ENCODE results near the gene COMMD7. TPM values are rescaled to one million over a fixed set of nuclear protein-coding genes. Genes with fewer than 3 reads are reported as not detected.
"Not testable (repeated sequence)": the region's sequence is repeated elsewhere in the genome, so short reads cannot be mapped to it uniquely, and the experiment has no call there.

COMMD7 gene
- total RNA-seq, 1 donor from 2014 or later: 16.1 TPM

DNA sequence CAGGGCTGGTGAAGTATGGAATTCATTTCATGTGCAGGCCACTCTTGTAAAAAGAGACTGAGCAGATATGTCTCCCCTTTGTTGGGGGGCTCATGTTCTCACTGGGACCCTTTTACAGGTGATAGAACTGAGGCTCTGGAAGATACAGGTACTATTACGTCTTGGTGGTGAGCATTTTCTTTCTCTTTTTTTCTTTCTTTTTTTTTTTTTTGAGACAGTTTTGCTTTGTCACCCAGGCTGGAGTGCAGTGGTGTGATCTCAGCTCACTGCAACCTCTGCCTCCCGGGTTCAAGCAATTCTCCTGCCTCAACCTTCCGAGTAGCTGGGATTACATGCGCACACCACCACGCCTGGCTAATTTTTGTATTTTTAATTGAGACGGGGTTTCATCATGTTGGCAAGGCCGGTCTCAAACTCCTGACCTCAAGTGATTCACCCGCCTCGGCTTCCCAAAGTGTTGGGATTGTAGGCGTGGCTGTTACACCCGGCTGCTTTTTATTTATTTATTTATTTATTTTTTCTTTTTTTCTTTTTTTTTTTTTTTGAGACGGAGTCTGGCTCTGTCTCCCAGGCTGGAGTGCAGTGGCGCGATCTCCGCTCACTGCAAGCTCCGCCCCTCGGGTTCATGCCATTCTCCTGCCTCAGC is 22.1 kb upstream of the COMMD7 start:
- not testable (repeated sequence) for ATAC-seq

- no peak for ATAC-seq
Measured at GRCh38 chr20:32764005-32764960, 21.0 kb upstream of the COMMD7 start.

DNA sequence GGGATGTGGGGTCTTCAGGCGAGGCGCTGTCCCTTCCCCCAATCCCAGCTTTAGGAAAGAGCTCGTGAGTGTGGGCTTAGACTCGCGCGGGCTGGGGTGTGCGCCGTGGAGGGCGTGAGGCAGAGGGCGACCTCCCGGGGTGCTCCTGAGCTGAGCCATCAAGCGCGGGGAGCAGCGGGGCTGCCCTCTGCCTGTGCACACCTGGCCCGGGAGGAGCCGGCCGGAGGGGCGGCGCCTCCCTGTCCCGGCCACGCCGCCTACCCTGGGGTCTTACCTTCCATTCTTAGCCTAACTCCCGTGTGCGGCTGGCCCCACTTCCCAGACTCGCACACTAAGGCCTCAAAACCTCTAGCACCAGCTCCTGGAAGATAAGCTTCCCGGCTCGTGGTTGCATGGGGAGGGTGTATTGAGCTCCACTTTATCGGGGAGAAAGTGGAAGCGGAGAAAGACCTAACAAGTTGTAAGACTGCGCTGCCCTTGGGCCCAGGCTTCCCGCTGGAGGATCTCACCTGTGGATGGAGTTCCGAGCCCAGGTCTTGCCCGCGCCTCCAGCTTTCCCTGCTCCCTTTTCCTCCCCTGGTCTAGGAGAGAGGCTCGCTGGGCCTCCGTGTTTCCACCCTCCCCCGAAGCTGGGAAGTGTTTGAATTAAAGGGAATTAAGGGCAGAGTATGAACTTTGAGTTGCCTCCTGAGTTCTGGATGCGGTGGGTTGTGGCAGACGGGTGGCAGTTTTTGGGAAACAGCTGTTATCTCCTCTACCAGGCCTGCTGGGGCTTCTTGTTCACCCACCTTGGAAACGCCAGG is 20.1 kb upstream of the COMMD7 start:
- ATAC-seq: peak; percentile 18

GRCh38 chr20:32762754-32763201 is 19.5 kb upstream of the COMMD7 start:
- peak; percentile 6 for ATAC-seq

DNA sequence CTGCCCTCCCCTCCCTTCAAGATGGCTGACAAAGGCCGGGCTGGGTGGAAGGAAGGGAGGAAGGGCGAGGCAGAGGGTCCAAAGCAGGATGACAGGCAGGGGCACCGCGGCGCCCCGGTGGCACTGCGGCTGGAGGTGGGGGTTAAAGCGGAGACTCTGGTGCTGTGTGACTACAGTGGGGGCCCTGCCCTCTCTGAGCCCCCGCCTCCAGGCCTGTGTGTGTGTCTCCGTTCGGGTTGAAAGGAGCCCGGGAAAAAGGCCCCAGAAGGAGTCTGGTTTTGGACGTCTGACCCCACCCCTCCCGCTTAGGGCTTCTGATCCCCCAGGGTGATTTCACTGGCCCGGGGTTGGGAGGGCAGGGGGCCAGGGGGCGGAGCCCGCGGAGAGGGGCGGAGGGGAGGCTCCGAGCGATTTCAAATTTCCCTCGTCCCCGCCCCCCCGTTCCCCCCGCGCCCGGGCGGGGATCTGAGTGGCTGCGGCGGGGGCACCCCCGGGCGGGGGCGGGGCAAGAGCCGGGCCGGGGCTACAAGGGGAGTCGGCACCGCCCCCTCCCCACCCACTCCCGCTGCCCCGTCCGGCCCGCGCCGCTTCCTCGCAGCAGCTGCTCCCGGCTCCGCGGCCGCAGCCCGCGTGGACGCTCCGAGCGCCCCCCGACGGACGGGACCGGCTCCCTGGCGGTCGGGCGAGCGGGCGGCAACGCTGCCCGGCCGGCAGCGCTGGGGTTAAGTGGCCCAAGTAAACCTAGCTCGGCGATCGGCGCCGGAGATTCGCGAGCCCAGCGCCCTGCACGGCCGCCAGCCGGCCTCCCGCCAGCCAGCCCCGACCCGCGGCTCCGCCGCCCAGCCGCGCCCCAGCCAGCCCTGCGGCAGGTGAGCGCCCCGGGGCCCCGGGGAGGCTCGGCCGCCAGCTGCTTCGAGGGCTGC is 18.8 kb upstream of the COMMD7 start, which contains the start of gene DNMT3B:
Gene DNMT3B (plus strand): TSS at position 555 of the 923 bp plus-strand sequence. CDS start 17,939 bp downstream, outside the sequence.
- ATAC-seq: peak; percentile 64

DNA sequence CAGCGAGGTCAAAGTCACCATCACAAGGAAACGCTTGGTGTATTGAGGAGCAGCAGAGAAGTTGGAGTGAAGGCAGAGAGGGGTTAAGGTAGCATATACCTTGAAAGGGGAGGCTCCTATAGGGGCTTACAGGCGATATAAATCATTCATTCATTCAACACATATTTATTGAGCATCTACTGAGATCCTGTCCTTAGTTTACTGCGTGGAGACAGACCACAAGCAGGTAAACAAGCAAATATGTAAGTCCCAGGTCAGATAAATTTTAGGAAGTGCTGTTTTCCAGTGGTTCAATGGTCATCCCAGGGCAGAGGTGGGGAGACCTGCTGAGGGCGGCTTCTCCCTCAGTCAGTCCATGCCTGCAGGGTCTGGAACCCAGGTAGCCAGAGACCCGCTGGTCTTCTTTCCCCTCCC is 18.2 kb upstream of the COMMD7 start:
- ATAC-seq: no peak

DNA sequence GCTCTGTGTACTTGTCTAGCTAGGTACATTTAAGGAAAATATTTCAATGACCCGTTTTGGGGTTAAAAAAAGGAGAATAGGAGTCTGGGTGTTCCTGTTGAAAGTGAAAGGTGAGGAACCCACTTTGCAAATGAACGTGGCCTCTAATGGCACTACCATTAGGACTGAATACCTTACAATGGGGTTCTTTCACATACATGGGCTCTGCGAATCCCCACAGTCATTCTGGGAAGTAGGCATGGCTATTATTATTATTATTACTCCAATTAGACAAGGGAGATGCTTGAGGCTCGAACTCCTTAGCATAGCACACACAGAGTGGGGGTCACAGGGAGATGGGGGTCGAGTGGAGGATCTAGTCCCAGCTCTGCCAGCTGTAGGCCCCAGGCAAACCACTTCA is 12.9 kb upstream of the COMMD7 start:
- no peak for ATAC-seq

- ATAC-seq: no peak
Measured at GRCh38 chr20:32753731-32754130, 10.5 kb upstream of the COMMD7 start.

DNA sequence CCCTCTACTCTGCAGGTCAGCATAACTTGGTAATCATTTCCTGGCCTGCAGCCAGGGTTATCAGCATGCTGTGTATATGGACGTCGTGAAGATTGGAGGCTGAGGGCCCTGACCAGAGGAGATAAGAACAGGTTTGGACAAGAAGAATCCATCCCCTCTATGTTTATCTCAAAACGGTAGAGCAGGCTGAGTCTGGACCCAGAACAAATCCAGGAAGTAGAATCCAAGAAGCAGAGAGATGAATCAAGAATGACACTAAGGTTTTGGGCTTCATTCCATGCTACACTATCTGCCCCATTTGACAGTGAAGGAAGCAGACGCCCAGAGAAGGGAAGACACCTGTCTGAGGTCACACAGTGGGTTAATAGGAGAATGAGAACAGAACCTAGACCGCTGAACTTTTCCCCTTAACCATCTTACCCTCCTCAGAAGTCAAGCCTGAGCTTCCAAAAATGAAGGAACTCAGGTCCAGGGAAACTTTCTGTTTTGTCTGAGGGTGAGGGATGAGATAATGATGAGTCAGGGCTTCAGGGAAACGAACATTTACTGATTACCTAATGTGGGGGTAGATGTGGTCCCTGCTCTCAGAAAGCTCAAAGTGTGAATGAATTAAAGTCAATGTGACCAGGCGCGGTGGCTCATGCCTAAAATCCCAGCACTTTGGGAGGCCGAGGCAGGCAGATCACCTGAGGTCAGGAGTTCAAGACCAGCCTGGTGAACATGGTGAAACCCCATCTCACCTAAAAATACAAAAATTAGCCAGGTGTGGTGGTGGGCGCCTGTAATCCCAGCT is 9.4 kb upstream of the COMMD7 start:
- no peak for ATAC-seq

DNA sequence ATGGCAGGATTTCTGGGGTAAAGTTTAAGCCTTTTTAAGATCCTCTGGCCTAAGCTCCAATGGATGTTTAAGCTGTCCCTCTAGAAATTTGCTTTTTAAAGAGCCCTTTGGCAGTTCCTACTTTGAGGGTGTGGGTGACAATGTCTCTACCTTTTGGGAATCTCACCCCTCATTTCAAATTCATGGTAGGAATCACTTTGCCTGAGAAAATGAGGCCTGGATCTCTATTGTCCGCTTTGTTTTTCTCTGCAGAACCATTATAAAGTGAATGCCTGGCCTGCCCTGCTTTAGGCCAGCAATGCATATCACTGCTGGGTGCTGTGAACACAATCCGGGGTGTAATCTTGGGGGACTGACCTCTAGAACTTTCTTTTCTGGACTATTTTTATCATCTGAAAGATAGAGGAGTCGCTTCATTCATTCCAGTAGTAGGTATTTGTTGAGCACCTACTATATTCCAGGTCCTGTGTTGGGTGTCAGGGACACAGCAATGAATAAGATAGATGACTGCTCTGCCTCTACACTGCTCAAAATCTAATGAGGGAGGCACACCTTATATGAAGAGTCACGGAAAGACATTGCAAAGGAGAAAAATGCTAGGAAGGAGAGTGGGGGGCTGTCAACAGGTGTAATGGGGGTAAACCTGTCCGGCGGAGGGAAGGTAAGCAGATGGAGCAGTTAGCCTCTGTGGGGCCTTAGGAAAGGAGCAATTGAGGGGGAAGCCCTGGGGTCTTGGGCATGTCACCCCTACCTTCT is 8.6 kb upstream of the COMMD7 start:
- no peak for ATAC-seq

DNA sequence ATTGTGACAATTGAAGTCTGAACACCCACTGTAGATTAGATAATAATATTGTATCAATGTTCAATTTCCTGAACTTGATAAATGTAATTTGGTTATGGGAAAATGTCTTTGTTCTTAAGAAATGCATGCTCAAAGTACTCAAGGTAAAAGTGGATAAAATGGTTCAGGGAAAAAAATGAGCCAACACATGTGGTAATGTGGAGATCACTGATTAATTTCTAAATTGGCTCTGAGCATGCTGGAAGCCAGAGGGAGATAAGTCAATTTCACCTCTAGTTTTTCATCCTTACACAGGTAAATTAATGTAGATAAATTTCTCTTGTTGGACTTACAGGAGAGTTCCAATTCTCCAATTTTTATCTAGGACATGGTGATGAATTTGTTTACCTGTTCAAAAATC is 8.0 kb upstream of the COMMD7 start:
- no peak for ATAC-seq

DNA sequence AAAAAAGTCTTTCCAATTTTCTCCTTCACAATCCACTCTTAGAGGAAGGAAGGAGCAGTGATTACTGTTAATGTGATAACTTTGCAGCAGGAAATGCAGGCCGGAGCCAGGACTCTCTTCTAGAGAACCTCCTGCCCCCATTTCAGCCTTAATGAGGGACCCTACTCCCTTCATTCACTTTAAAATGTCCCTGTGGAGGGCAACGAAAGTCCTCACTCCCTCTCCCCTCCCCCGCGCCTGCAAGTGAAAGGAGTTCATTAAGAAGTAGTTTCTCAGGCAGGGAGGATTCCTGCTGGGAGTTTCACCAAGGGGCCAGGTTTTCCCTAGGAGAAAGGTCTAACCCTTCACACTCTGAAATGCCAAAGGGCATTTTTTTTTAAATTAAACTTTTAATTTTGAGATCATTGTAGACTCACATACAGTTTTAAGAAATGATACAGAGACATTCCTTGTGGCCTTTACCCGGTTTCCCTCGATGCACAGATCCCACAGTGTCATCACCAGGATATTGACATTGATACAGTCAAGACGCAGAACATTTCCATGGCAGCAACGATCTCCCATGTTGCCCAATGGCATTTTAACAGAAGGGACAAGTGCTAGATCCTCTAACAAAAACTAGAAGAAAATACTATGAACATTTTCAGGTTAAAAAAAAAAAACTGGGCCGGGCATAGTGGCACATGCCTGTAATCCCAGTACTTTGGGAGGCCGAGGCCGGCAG is 6.8 kb upstream of the COMMD7 start:
- ATAC-seq: no peak

DNA sequence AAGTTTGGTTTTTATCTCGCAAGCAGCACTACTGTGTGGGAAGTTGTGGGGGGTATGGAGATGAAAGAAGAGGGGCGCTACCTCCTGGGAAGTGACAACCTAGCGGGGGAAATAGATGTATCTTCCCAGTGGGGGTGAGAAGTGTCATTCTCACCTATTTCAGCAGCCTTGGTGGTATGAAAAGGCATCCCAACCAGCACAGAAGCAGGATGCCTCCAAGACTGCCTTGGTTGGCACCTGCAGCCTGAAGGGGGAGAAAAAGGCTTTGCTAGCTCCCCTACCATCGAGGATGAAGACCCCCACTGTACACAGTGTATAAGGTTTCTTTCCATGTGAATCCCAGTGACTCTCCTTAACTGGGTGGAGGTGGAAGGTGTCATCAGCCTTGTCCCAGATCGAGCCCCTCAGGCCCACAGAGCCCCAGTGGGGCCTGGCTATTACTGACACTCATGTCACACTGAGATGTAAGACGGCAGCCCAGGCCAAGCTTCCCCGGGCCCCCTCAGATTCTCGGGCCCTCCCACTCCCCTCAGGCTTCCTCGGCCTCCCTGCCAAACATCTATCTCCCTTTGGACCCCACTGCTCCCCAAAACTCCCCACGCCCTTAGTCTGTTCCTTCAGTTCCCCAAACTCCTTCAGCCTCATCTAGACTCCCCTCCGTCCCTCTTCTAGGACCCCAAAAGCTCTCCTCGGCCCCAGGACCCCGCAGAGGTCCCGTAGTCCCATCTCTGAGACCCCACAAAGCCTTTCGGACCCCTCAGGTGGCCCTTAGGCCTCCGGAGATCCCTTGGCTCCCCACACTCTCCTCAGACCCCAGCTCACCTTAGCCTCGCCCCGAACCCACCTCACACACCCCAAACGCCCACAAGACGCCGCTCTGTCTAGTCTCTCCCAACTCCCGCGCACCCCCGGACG is 688 bp downstream of the COMMD7 start:
- ATAC-seq: peak; percentile 22

GRCh38 chr20:32741151-32741550 is 2.1 kb downstream of the COMMD7 start:
- no peak for ATAC-seq

DNA sequence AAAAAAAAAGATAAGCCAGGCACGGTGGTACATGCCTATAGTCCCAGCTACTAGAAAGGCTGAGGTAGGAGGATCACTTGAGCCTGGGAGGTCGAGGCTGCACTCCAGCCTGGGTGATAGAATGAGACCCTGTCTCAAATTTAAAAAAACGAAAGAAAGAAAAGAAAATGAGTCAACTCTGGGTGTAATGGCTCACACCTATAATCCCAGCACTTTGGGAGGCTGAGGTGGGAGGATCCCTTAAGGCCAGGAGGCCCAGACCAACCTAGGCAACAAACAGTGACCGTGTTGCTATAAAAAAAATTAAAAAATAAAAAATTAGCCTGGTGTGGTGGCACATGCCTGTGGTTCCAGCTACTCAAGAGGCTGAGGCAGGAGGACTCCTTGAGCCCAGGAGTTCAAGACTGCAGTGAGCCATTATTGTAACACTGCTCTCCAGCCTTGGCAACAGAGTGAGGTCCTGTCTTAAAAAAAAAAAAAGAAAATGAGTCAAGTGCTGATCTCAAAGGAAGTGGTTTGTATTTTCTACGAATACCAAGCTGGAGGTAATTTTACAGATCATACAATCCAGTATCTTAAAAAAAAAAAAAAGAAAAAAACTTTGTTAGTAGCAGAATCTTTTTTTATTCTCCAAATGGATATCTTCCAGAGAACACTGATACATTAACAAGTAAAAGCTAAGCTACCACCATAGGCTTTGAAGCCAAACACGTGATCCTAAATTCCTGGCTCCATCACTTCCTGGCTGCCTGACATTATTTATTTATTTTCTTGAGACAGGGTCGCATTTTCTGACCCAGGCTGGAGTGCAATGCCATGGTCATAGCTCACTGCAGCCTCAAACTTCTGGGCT is 5.7 kb downstream of the COMMD7 start:
- ATAC-seq: no peak

GRCh38 chr20:32731882-32732266 is 11.4 kb downstream of the COMMD7 start:
- ATAC-seq: peak; percentile 31

DNA sequence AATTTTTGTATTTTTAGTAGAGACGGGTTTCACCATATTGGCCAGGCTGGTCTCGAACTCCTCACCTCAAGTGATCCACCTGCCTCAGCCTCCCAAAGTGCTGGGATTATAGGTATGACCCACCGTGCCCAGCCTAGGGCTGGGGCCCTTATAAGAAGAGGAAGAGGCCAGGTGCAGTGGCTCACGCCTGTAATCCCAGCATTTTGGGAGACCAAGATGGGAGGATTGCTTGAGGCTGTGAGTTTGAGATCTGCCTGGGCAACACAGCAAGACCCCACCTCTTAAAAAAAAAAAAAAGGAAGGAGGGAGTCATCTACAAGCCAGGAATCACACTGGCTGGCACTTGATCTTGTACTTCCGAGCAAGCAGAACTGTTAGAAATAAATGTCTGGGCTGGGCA is 13.9 kb downstream of the COMMD7 start:
- not testable (repeated sequence) for ATAC-seq

Measured in esophagus mucosa (tissue), 1 donor.